Kidney (tissue), 22 donors: ENCODE data around the gene ADAT3. TPM values are rescaled to one million over a fixed set of nuclear protein-coding genes. Genes with fewer than 3 reads are reported as not detected.
A peak's percentile ranks its signal among the peaks of the same experiment; 100 is the strongest.

Experiments
- DNase-seq, 5 donors: peaks; one replicate each; pipeline ENCODE4 v3.0.0-alpha.2; 2013 to 2020
- FAIRE-seq: peaks from 2 replicates; lab custom pipeline; 2012; peaks lifted over from hg19 to GRCh38; lab: Jason Lieb, UNC
- H3K27ac ChIP-seq, 2 donors: one replicate each; pipeline ENCODE4 v1.7.0; 2013; ENCODE audit warnings: low read depth in 2 of 2, low read length in 2 of 2, inconsistent platforms in 1 of 2
- H3K27me3 ChIP-seq: one replicate; pipeline ENCODE4 v1.7.1; 2013; ENCODE audit warnings: low read length, inconsistent platforms; ENCODE audit not compliant: control insufficient read depth, insufficient read depth
- H3K36me3 ChIP-seq, 3 donors: one replicate each; pipeline versions ENCODE4 v1.7.0 to v1.7.1; 2013; ENCODE audit warnings: low read length in 3 of 3, control low read depth in 1 of 3, inconsistent platforms in 1 of 3; ENCODE audit not compliant: insufficient read depth in 3 of 3, control insufficient read depth in 2 of 3
- H3K4me1 ChIP-seq, 3 donors: one replicate each; pipeline versions ENCODE4 v1.7.0 to v1.7.1; 2013; ENCODE audit warnings: low read length in 3 of 3, inconsistent platforms in 1 of 3, low read depth in 1 of 3; ENCODE audit not compliant: control insufficient read depth in 2 of 3, insufficient read depth in 2 of 3
- H3K4me3 ChIP-seq, 3 donors: one replicate each; pipeline versions ENCODE4 v1.7.0 to v1.8.1; 2013; ENCODE audit warnings: low read length in 3 of 3, control low read depth in 1 of 3, inconsistent platforms in 1 of 3
- H3K9ac ChIP-seq, 3 donors: one replicate each; pipeline versions ENCODE4 v1.7.0 to v1.7.1; 2013; ENCODE audit warnings: low read length in 3 of 3, control low read depth in 1 of 3, inconsistent platforms in 1 of 3
- H3K9me3 ChIP-seq, 3 donors: one replicate each; pipeline versions ENCODE4 v1.7.0 to v1.7.1; 2013; ENCODE audit warnings: low read length in 3 of 3, control low read depth in 1 of 3, inconsistent platforms in 1 of 3; ENCODE audit not compliant: control insufficient read depth in 2 of 3, insufficient read depth in 1 of 3
- intact Hi-C: fragments of 100-400 bp; cut with DNase I; formaldehyde crosslinking; loops from one replicate; pipeline ENCODE4 v1.11.1; 2022
- long read RNA-seq, 10 donors: library from polyadenylated mRNA in 1 of 10; unstranded in 1 of 10; transcript quantifications; one replicate each; pipeline ENCODE4 v2.0.0 and lab custom pipeline, GENCODE V29; 2021 to 2026
- polyA plus RNA-seq: library from polyadenylated mRNA; stranded (reverse); fragments of 350-450 nt; fragmentation: Illumina TruSeq; extraction: RNeasy Lipid Tissue Mini Kit (QIAGEN cat#74804); gene quantifications from one replicate; pipeline ENCODE4 v1.2.3, GENCODE V29; 2014; ENCODE audit warnings: low read depth, low replicate concordance; ENCODE audit not compliant: insufficient read depth
- total RNA-seq: library from RNA; stranded (reverse); fragmentation: NEBNext Ultra II Directional; extraction: Animal tissue kit (Norgen Biotek cat#: 25700); gene quantifications from one replicate; pipeline ENCODE4 v1.2.1, GENCODE V29; 2021
- TF ChIP-seq, protein P1 (sequence below): IDR thresholded peaks from 3 replicates; pipeline ENCODE4 v1.5.1; 2012; ENCODE audit warnings: mild to moderate bottlenecking, moderate library complexity, borderline replicate concordance; ENCODE audit not compliant: insufficient read depth; ENCODE audit errors: extremely low read depth
- donor health status: control.
- donor health status: control.
- donor health status: control.
- donor health status: control.
- donor health status: control.
- donor health status: DM: yes; HTN: yes; CAD: no.
- donor health status: Normal renal cell carcinoma (clear cell type).

ADAT3 gene
- total RNA-seq = 10.3 TPM
- polyA plus RNA-seq = 6.1 TPM
- long read RNA-seq, donor 1 = 0 reads
- long read RNA-seq, donor 2, partial matches to known transcripts = 0 of 1 reads
- long read RNA-seq, donor 2, other reads (novel, unspliced or antisense) = 0 of 1 reads
- long read RNA-seq, donor 3 = 0 reads
- long read RNA-seq, donor 4 = 0 reads
- long read RNA-seq, donor 5 = 0 reads
- long read RNA-seq, donor 6, partial matches to known transcripts = 0 of 1 reads
- long read RNA-seq, donor 6, other reads (novel, unspliced or antisense) = 0 of 1 reads
- long read RNA-seq, donor 7, partial matches to known transcripts = 0 of 8 reads
- long read RNA-seq, donor 7, other reads (novel, unspliced or antisense) = 5 of 8 reads
- long read RNA-seq, donor 8, partial matches to known transcripts = 0 of 1 reads
- long read RNA-seq, donor 8, other reads (novel, unspliced or antisense) = 0 of 1 reads
- long read RNA-seq, donor 9, partial matches to known transcripts = 0 of 1 reads
- long read RNA-seq, donor 9, other reads (novel, unspliced or antisense) = 0 of 1 reads
- long read RNA-seq, donor 10 = 0 reads

DNA sequence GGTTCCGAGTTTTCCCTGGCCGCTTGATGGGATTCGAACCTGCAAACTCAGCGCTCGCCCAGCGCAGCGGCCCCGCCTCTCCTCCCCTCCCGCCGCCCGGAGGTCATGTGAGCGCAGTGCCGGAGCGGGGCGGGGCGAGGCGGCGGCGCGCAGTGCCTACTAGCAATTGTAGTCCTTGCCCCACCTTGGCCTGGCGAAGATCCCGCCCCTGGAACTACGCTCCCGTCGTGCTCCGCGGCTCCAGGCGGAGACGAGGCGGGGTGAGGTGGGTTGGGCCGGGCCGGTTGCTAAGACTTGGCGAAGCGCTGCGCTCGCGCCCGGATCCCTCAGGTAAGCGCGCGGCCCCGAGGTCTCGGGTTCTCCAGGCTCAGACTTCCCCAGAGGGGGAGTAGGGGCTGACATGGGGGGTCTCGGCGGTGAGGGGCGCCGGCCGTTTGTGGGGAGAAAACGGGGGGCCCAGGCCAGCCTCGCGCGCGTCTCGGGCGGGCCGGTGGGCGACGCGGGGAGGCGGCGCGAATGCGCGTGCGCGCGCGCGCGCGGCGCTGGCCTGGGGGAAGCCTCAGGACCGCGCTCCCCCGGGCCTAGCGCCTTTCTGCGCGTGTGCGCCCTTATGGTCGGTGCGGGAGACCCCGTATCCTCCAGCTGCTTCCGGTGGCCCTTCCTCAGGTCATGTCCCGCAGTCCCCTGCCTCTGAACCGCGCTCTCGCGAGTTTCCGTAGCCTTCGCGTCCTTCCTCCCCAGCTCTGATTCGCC is at the start of gene ADAT3, which contains the start of gene SCAMP4:
TSS of gene ADAT3 (plus strand) at position 290 of the 753 bp plus-strand sequence. CDS start 6,649 bp downstream, outside the sequence.
TSS of gene SCAMP4 (plus strand) at position 290 of the 753 bp plus-strand sequence. CDS start 9,621 bp downstream, outside the sequence.
- Histone ChIP-seq H3K27ac (peak within 1 kb of the TSS; percentile 74 to 82), H3K4me3 (peak within 1 kb of the TSS; percentile 52 to 87 (median 83)), H3K9ac (peak within 1 kb of the TSS; percentile 29 to 71 (median 66)), H3K9me3 (no peaks in the 10 kb centered on the region), H3K4me1 (peaks cover 0 to 23% (median 5%) of the 10 kb centered on the region in 3 donors), H3K27me3 (no peaks in the 10 kb centered on the region), H3K36me3 (no peaks in the 10 kb centered on the region)
- TF ChIP-seq, protein P1, sequence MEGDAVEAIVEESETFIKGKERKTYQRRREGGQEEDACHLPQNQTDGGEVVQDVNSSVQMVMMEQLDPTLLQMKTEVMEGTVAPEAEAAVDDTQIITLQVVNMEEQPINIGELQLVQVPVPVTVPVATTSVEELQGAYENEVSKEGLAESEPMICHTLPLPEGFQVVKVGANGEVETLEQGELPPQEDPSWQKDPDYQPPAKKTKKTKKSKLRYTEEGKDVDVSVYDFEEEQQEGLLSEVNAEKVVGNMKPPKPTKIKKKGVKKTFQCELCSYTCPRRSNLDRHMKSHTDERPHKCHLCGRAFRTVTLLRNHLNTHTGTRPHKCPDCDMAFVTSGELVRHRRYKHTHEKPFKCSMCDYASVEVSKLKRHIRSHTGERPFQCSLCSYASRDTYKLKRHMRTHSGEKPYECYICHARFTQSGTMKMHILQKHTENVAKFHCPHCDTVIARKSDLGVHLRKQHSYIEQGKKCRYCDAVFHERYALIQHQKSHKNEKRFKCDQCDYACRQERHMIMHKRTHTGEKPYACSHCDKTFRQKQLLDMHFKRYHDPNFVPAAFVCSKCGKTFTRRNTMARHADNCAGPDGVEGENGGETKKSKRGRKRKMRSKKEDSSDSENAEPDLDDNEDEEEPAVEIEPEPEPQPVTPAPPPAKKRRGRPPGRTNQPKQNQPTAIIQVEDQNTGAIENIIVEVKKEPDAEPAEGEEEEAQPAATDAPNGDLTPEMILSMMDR = no peak
- intact Hi-C loops = no loop called here
- peak; percentile 11 for FAIRE-seq
- peak; percentile 99 to 100 (median 99) for DNase-seq

DNA sequence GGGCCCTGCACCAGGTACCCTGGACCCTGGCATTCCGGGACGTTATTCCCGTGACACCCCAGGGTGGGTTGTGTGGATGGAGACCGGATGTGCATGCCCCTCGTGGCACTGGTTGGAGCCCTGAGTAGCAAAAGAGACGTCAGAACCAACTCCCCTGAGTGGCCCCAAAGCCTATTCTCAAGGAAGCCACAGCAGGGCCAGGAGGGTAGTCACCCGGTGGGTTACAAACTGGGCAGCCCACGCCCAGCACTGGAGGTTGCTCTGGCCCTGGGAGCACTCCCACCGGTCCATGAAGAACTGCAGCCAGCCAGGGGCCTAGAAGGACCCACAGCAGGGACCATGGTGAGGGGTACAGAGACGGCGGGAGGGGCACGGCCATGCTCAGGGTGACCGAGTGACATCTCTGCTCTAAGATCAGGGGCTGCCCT is 49.4 kb upstream of the ADAT3 start:
- Histone ChIP-seq H3K36me3 (no peaks in the 10 kb centered on the region), H3K4me3 (peak overlapping the region in 1 of 3 donors; percentile 22), H3K27me3 (no peaks in the 10 kb centered on the region), H3K27ac (peak overlapping the region; percentile 55 to 87), H3K9me3 (no peaks in the 10 kb centered on the region), H3K9ac (peak overlapping the region in 1 of 3 donors; percentile 58), H3K4me1 (peaks cover 0 to 34% (median 16%) of the 10 kb centered on the region in 3 donors)
- intact Hi-C loops = no loop called here
- no peak for FAIRE-seq
- TF ChIP-seq, protein P1 = no peak
- peak in 2 of 5 donors; percentile 75 to 78 for DNase-seq

DNA sequence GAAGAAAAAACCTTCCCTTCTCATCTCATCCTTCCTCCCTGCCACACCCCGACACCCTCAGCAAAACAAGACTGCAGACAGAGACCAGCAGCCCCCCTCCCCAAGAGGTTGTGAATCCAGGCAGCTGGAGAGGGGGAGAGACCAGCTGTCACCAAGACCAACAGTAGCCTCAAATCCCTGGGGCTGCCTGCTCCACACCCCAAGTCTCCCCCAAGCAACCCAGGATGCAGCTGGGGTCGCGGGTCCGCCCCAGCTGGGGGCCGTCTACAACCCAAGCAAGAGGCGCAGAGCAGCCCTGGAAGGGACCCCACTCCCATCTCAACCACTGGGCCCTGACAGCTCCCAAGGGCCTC is 48.9 kb upstream of the ADAT3 start:
- DNase-seq (peak in 2 of 5 donors; percentile 59 to 73), FAIRE-seq (no peak)
- H3K9ac ChIP-seq = peak overlapping the region in 1 of 3 donors; percentile 7
- intact Hi-C loops = no loop called here
- H3K36me3 ChIP-seq = no peaks in the 10 kb centered on the region
- peak overlapping the region; percentile 55 to 87 for H3K27ac ChIP-seq
- H3K9me3 ChIP-seq = no peaks in the 10 kb centered on the region
- no peak overlapping the region for H3K4me3 ChIP-seq
- H3K4me1 ChIP-seq = peaks cover 0 to 36% (median 16%) of the 10 kb centered on the region in 3 donors
- no peaks in the 10 kb centered on the region for H3K27me3 ChIP-seq
- TF ChIP-seq, protein P1 = no peak
